ENCODE results near the gene TIMM50. TPM values are rescaled to one million over a fixed set of nuclear protein-coding genes. Genes with fewer than 3 reads are reported as not detected.
A peak's percentile ranks its signal among the peaks of the same experiment; 100 is the strongest.

The TIMM50 gene
- total RNA-seq, 1 donor from 2014 or later, result 39.9 TPM

DNA sequence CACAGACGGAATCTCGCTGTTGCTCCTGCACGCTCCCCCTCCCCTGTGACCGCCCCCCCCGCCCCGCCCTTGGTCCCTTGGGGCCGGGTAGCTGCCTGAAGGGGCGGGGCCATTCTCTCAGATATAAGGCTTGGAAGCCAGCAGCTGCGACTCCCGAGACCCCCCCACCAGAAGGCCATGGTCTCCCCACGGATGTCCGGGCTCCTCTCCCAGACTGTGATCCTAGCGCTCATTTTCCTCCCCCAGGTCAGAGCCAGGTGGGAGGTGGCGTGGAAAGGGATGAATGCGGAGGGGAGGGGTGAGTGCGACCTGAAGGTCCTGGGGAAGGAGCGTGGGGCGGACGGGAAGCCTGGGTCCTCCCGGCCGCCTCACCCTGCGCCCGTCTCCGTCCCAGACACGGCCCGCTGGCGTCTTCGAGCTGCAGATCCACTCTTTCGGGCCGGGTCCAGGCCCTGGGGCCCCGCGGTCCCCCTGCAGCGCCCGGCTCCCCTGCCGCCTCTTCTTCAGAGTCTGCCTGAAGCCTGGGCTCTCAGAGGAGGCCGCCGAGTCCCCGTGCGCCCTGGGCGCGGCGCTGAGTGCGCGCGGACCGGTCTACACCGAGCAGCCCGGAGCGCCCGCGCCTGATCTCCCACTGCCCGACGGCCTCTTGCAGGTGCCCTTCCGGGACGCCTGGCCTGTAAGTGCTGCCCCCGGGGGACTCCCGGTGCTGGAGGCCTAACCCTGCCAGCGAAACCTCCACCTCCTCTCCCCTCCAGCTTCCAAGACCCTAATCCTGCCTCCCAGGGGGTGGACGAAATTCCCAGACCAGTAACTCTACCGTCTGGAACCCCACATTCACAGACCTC, 18.4 kb downstream of the TIMM50 start, which contains the start of gene DLL3:
Gene DLL3 (plus strand): TSS at position 150 of the 845 bp plus-strand sequence. CDS start 28 bp downstream, at position 178.
- H3K27ac Mint-ChIP-seq, result peak within 1 kb of the TSS; percentile 31
- no peak within 1 kb of the TSS for H3K9ac ChIP-seq
- H3K27ac ChIP-seq, result no peak within 1 kb of the TSS

GRCh38 chr19:39499932-39500331, 19.3 kb downstream of the TIMM50 start:
- Histone ChIP-seq H3K27me3 (peaks cover 86% of the 10 kb centered on the region), H3K4me3 (no peak overlapping the region)
- H3K36me3 Mint-ChIP-seq, result no peaks in the 10 kb centered on the region

More for the DNA sequence above, 18.4 kb downstream of the TIMM50 start, which contains the start of gene DLL3:
- Histone ChIP-seq H3K4me1 (peaks cover 17% of the 10 kb centered on the region), H3K36me3 (no peaks in the 10 kb centered on the region), H3K9me3 (ENCODE audit: low read depth) (no peaks in the 10 kb centered on the region), H3K4me2 (peak within 1 kb of the TSS; percentile 71), H3K27me3 (peaks cover 77% of the 10 kb centered on the region), H3K4me3 (peak within 1 kb of the TSS; percentile 56), H3K79me2 (ENCODE audit: low read depth) (no peaks in the 10 kb centered on the region), H4K20me1 (ENCODE audit: low read depth) (no peaks in the 10 kb centered on the region), H2AFZ (replicated peaks) (peak within 1 kb of the TSS; percentile 89), H3F3A (ENCODE audit: low read depth) (peaks cover 28% of the 10 kb centered on the region)
- DNase-seq (ENCODE audit: low spot score), result peak; percentile 62
- Mint-ChIP-seq H3K9me3 (peaks cover 4% of the 10 kb centered on the region), H3K4me1 (peaks cover 27% of the 10 kb centered on the region), H3K4me3 (peak within 1 kb of the TSS; percentile 86), H3K27me3 (ENCODE audit: insufficient read depth, low read depth) (peaks cover 34% of the 10 kb centered on the region), H3K36me3 (no peaks in the 10 kb centered on the region)
- TF ChIP-seq EZH2phosphoT487 (IDR thresholded peaks at IDR 0.05) (peak; percentile 68), EZH2 (IDR thresholded peaks at IDR 0.05) (peak; percentile 84)
- TF ChIP-seq, protein P1, sequence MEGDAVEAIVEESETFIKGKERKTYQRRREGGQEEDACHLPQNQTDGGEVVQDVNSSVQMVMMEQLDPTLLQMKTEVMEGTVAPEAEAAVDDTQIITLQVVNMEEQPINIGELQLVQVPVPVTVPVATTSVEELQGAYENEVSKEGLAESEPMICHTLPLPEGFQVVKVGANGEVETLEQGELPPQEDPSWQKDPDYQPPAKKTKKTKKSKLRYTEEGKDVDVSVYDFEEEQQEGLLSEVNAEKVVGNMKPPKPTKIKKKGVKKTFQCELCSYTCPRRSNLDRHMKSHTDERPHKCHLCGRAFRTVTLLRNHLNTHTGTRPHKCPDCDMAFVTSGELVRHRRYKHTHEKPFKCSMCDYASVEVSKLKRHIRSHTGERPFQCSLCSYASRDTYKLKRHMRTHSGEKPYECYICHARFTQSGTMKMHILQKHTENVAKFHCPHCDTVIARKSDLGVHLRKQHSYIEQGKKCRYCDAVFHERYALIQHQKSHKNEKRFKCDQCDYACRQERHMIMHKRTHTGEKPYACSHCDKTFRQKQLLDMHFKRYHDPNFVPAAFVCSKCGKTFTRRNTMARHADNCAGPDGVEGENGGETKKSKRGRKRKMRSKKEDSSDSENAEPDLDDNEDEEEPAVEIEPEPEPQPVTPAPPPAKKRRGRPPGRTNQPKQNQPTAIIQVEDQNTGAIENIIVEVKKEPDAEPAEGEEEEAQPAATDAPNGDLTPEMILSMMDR (IDR thresholded peaks at IDR 0.05), result no peak

GRCh38 chr19:39500543-39500942, 19.9 kb downstream of the TIMM50 start:
- Mint-ChIP-seq H3K27me3 (ENCODE audit: insufficient read depth, low read depth) (peaks cover 45% of the 10 kb centered on the region), H3K4me1 (peaks cover 27% of the 10 kb centered on the region), H3K36me3 (no peaks in the 10 kb centered on the region), H3K27ac (no peak overlapping the region), H3K9me3 (peaks cover 7% of the 10 kb centered on the region), H3K4me3 (peak overlapping the region; percentile 55)
- Histone ChIP-seq H3K9ac (no peak overlapping the region), H2AFZ (replicated peaks) (no peak overlapping the region), H3F3A (ENCODE audit: low read depth) (peaks cover 21% of the 10 kb centered on the region), H3K4me2 (no peak overlapping the region), H3K36me3 (no peaks in the 10 kb centered on the region), H4K20me1 (ENCODE audit: low read depth) (no peaks in the 10 kb centered on the region), H3K79me2 (ENCODE audit: low read depth) (no peaks in the 10 kb centered on the region), H3K4me3 (no peak overlapping the region), H3K27ac (no peak overlapping the region), H3K4me1 (peaks cover 17% of the 10 kb centered on the region), H3K27me3 (peaks cover 92% of the 10 kb centered on the region), H3K9me3 (ENCODE audit: low read depth) (no peaks in the 10 kb centered on the region)
- DNase-seq (ENCODE audit: low spot score), result no peak
- TF ChIP-seq, protein P1 (IDR thresholded peaks at IDR 0.05), result no peak
- TF ChIP-seq EZH2 (IDR thresholded peaks at IDR 0.05), result no peak
- no peak for TF ChIP-seq EZH2phosphoT487 (IDR thresholded peaks at IDR 0.05)

More at GRCh38 chr19:39499932-39500331, 19.3 kb downstream of the TIMM50 start:
- Histone ChIP-seq H3K9me3 (ENCODE audit: low read depth) (no peaks in the 10 kb centered on the region), H3K4me1 (peaks cover 17% of the 10 kb centered on the region), H3F3A (ENCODE audit: low read depth) (peaks cover 21% of the 10 kb centered on the region), H4K20me1 (ENCODE audit: low read depth) (no peaks in the 10 kb centered on the region), H2AFZ (replicated peaks) (no peak overlapping the region), H3K4me2 (no peak overlapping the region), H3K9ac (no peak overlapping the region), H3K79me2 (ENCODE audit: low read depth) (no peaks in the 10 kb centered on the region), H3K36me3 (no peaks in the 10 kb centered on the region), H3K27ac (no peak overlapping the region)
- TF ChIP-seq EZH2phosphoT487 (IDR thresholded peaks at IDR 0.05) (no peak), EZH2 (IDR thresholded peaks at IDR 0.05) (no peak)
- TF ChIP-seq, protein P1 (IDR thresholded peaks at IDR 0.05), result no peak
- H3K4me3 Mint-ChIP-seq, result peak overlapping the region; percentile 86
- H3K27ac Mint-ChIP-seq, result no peak overlapping the region
- H3K9me3 Mint-ChIP-seq, result peaks cover 7% of the 10 kb centered on the region
- H3K27me3 Mint-ChIP-seq (ENCODE audit: insufficient read depth, low read depth), result peaks cover 42% of the 10 kb centered on the region
- peaks cover 27% of the 10 kb centered on the region for H3K4me1 Mint-ChIP-seq
- no peak for DNase-seq (ENCODE audit: low spot score)

All from neural progenitor cell (in vitro differentiated cells).